Measurements from ENCODE around the gene FBLN2.

FBLN2 gene

GRCh38 chr3:13615019-13615528, 66.1 kb downstream of the FBLN2 start:
- TF ChIP-seq CTCF (IDR thresholded peaks at IDR 0.05; ENCODE audit: control insufficient read depth, insufficient read depth, low read depth, low read length, missing control alignments): no peak
- DNase-seq (ENCODE audit: low read depth): no peak
- no peak overlapping the region for H3K4me3 ChIP-seq (ENCODE audit: control insufficient read depth, low read depth, low read length)

GRCh38 chr3:13616359-13616758, 67.4 kb downstream of the FBLN2 start:
- no peak overlapping the region for H3K4me3 ChIP-seq (ENCODE audit: control insufficient read depth, low read depth, low read length)
- DNase-seq (ENCODE audit: low read depth): no peak
- no peak for TF ChIP-seq CTCF (IDR thresholded peaks at IDR 0.05; ENCODE audit: control insufficient read depth, insufficient read depth, low read depth, low read length, missing control alignments)

- no peak for DNase-seq (ENCODE audit: low read depth)
- no peak overlapping the region for H3K4me3 ChIP-seq (ENCODE audit: control insufficient read depth, low read depth, low read length)
- no peak for TF ChIP-seq CTCF (IDR thresholded peaks at IDR 0.05; ENCODE audit: control insufficient read depth, insufficient read depth, low read depth, low read length, missing control alignments)
These were observed 68.3 kb downstream of the FBLN2 start for GRCh38 chr3:13617097-13617738.

GRCh38 chr3:13617981-13618380, 69.1 kb downstream of the FBLN2 start:
- TF ChIP-seq CTCF (IDR thresholded peaks at IDR 0.05; ENCODE audit: control insufficient read depth, insufficient read depth, low read depth, low read length, missing control alignments): no peak
- no peak for DNase-seq (ENCODE audit: low read depth)
- no peak overlapping the region for H3K4me3 ChIP-seq (ENCODE audit: control insufficient read depth, low read depth, low read length)

- no peak for DNase-seq (ENCODE audit: low read depth)
- H3K4me3 ChIP-seq (ENCODE audit: control insufficient read depth, low read depth, low read length): no peak overlapping the region
- no peak for TF ChIP-seq CTCF (IDR thresholded peaks at IDR 0.05; ENCODE audit: control insufficient read depth, insufficient read depth, low read depth, low read length, missing control alignments)
These were observed 69.9 kb downstream of the FBLN2 start for GRCh38 chr3:13618836-13619235.

GRCh38 chr3:13619661-13620230, 70.8 kb downstream of the FBLN2 start:
- H3K4me3 ChIP-seq (ENCODE audit: control insufficient read depth, low read depth, low read length): no peak overlapping the region
- no peak for DNase-seq (ENCODE audit: low read depth)

More at GRCh38 chr3:13619661-13620230, 70.8 kb downstream of the FBLN2 start:
- no peak for TF ChIP-seq CTCF (IDR thresholded peaks at IDR 0.05; ENCODE audit: control insufficient read depth, insufficient read depth, low read depth, low read length, missing control alignments)

Measured in AG09309 (cell line).